Tibial nerve (tissue), 4 donors: ENCODE results near the gene PIEZO2. TPM values are rescaled to one million over a fixed set of nuclear protein-coding genes. Genes with fewer than 3 reads are reported as not detected.

Source experiments
- DNase-seq, 2 donors: peaks; one replicate each; pipeline ENCODE4 v3.0.0-alpha.2; 2019; ENCODE audit warnings: low spot score in 2 of 2
- H3K27ac ChIP-seq, 4 donors: fragments of 200-600 bp; sonication (generic) in 3 of 4; one replicate each; pipeline ENCODE4 v1.5.1; 2017 to 2019; ENCODE audit warnings: mild to moderate bottlenecking in 1 of 4
- H3K27me3 ChIP-seq, 2 donors: fragments of 200-600 bp; sonication (generic) in 1 of 2; one replicate each; pipeline versions ENCODE4 v1.5.1 to v1.6.0; 2017 to 2019
- H3K36me3 ChIP-seq, 3 donors: fragments of 200-600 bp; sonication (generic); one replicate each; pipeline ENCODE4 v1.5.1; 2018 to 2019
- H3K4me1 ChIP-seq, 4 donors: fragments of 200-600 bp; sonication (generic) in 3 of 4; one replicate each; pipeline ENCODE4 v1.5.1; 2017 to 2019
- H3K4me3 ChIP-seq, 4 donors: fragments of 200-600 bp; sonication (generic) in 3 of 4; one replicate each; pipeline ENCODE4 v1.5.1; 2017 to 2019; ENCODE audit warnings: mild to moderate bottlenecking in 1 of 4, moderate library complexity in 1 of 4
- H3K9me3 ChIP-seq, 4 donors: fragments of 200-600 bp; sonication (generic) in 3 of 4; one replicate each; pipeline ENCODE4 v1.5.1; 2017 to 2019
- EP300 ChIP-seq, 2 donors: sonication (generic); formaldehyde crosslinking; IDR thresholded peaks; one replicate each; pipeline ENCODE4 v1.6.1; 2017; ENCODE audit warnings: antibody characterized with exemption in 2 of 2, mild to moderate bottlenecking in 1 of 2
- POLR2A ChIP-seq, 2 donors: fragments of 450-650 bp; IDR thresholded peaks; one replicate each; pipeline ENCODE4 v1.6.1; 2017; ENCODE audit warnings: antibody characterized with exemption in 2 of 2, mild to moderate bottlenecking in 2 of 2, moderate library complexity in 2 of 2
- WGBS, 2 donors: methylation state at CpG; one replicate each; pipeline ENCODE4 v1.1.5; 2018; 5-methylcytosine and 5-hydroxymethylcytosine counted together
- total RNA-seq, 4 donors: library from RNA; depleted of rRNA; stranded (reverse); fragments of >200 nt; gene quantifications; one replicate each; pipeline ENCODE4 v1.1.0, GENCODE V29; 2016
- TF ChIP-seq, protein P1 (sequence below), 5 experiments: fragments of 200-600 bp in 3 of 5; fragments of 450-650 bp in 2 of 5; sonication (generic) in 3 of 5; IDR thresholded peaks; one replicate each; pipeline ENCODE4 v1.5.1; 2016 to 2019; ENCODE audit warnings: antibody characterized with exemption in 5 of 5, mild to moderate bottlenecking in 3 of 5, moderate library complexity in 2 of 5

PIEZO2 gene
- total RNA-seq, 4 donors from 2014 or later = 17.0 to 27.7 (median 22.3) TPM

DNA sequence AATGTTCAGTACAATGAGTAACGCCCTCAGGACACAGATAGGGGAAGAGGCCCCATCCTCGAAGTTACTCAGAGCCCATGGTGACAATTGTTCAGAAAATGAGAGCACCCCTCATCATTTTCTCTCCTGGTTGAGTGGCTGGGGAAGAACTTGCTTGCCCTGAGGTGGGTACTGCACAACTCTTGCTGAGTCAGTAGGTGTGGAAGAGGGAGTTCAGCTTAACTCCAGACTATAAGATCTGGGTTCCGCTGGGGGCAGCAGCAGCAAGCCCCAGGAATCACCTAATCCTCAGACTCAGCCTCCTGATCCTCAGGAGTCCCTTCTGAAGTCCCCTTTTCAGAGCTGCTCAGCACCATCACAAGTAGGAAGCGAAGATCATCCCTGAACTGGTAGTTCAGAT lies 123.7 kb downstream of the PIEZO2 start:
- H3K27ac ChIP-seq = no peak overlapping the region
- no peak overlapping the region for H3K4me3 ChIP-seq
- peaks cover 0 to 5% (median 0%) of the 10 kb centered on the region in 4 donors for H3K9me3 ChIP-seq
- H3K36me3 ChIP-seq = no peaks in the 10 kb centered on the region
- TF ChIP-seq, protein P1, sequence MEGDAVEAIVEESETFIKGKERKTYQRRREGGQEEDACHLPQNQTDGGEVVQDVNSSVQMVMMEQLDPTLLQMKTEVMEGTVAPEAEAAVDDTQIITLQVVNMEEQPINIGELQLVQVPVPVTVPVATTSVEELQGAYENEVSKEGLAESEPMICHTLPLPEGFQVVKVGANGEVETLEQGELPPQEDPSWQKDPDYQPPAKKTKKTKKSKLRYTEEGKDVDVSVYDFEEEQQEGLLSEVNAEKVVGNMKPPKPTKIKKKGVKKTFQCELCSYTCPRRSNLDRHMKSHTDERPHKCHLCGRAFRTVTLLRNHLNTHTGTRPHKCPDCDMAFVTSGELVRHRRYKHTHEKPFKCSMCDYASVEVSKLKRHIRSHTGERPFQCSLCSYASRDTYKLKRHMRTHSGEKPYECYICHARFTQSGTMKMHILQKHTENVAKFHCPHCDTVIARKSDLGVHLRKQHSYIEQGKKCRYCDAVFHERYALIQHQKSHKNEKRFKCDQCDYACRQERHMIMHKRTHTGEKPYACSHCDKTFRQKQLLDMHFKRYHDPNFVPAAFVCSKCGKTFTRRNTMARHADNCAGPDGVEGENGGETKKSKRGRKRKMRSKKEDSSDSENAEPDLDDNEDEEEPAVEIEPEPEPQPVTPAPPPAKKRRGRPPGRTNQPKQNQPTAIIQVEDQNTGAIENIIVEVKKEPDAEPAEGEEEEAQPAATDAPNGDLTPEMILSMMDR (IDR thresholded peaks at IDR 0.05) = no peak
- TF ChIP-seq EP300 (IDR thresholded peaks at IDR 0.05) (no peak), POLR2A (IDR thresholded peaks at IDR 0.05) (no peak)
- DNase-seq = no peak
- WGBS, 2 donors = 79 to 87% methylated on average over 4 of the region's 4 CpGs
- H3K27me3 ChIP-seq = no peaks in the 10 kb centered on the region
- no peaks in the 10 kb centered on the region for H3K4me1 ChIP-seq

DNA sequence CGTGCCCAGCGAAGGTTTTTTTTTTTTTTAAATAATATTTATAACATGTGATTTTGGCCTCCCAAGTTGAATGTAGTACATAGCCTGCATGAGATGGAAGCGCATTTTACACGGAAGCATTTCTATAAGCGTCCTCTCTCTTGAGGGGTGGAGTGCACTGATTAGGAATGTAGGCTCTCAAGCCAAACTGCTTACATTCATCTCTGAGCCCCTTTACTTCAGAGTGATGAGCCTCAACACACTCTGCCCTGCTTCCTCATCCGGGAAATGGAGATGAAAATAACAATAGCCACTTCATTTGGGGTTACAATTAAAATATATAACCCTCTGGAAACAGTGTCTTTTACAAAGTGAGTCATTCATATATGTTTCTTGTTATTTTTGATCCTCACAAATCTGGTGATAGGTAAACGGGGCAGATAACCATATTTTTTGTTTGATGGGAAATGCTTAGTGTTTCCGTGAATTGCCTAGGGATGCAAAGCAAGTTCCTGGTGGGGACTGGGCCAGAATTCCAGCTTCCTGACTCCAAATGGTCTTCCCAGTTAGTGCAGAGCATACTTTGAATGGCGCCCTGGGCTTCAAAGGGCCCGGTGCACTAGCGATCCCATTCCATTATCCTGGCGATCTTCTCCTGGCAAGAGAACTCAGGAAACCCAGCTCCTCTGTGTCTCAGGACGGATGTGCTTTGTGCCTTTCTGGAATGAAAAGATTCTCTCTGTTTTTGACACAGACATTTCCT lies 124.3 kb downstream of the PIEZO2 start:
- DNase-seq = no peak
- no peak for TF ChIP-seq POLR2A (IDR thresholded peaks at IDR 0.05)
- H3K27me3 ChIP-seq = no peaks in the 10 kb centered on the region
- H3K4me1 ChIP-seq = no peaks in the 10 kb centered on the region
- H3K9me3 ChIP-seq = peaks cover 0 to 5% (median 0%) of the 10 kb centered on the region in 4 donors
- H3K27ac ChIP-seq = no peak overlapping the region
- H3K36me3 ChIP-seq = no peaks in the 10 kb centered on the region
- H3K4me3 ChIP-seq = no peak overlapping the region
- WGBS, 2 donors = 89 to 90% methylated on average over 13 of the region's 13 CpGs

DNA sequence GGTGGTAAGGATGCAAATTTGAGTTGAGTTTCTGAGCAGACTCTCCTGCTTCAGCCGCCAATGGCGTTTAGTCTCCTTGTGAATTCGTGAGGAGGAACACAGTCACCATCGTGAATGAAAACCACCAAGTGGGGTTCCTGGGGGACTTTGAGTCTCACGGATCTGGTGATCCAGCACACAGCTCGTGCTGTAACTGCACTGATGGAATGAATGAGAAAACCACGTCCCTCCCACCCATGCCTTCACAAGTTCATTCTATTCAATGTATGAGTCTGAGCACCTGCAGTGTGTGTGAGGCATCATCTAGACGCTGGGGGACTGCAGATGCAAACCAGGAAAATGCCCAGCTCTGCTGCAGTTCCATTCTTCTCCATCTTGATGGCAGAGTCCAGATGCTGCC lies 127.9 kb downstream of the PIEZO2 start:
- no peaks in the 10 kb centered on the region for H3K27me3 ChIP-seq
- WGBS, 2 donors = 86 to 88% methylated on average over 8 of the region's 8 CpGs
- H3K27ac ChIP-seq = no peak overlapping the region
- no peak for DNase-seq
- H3K9me3 ChIP-seq = no peaks in the 10 kb centered on the region
- H3K4me1 ChIP-seq = no peaks in the 10 kb centered on the region
- no peak overlapping the region for H3K4me3 ChIP-seq
- TF ChIP-seq POLR2A (IDR thresholded peaks at IDR 0.05) = no peak
- TF ChIP-seq, protein P1 (IDR thresholded peaks at IDR 0.05) = no peak
- TF ChIP-seq EP300 (IDR thresholded peaks at IDR 0.05) = no peak
- H3K36me3 ChIP-seq = no peaks in the 10 kb centered on the region

DNA sequence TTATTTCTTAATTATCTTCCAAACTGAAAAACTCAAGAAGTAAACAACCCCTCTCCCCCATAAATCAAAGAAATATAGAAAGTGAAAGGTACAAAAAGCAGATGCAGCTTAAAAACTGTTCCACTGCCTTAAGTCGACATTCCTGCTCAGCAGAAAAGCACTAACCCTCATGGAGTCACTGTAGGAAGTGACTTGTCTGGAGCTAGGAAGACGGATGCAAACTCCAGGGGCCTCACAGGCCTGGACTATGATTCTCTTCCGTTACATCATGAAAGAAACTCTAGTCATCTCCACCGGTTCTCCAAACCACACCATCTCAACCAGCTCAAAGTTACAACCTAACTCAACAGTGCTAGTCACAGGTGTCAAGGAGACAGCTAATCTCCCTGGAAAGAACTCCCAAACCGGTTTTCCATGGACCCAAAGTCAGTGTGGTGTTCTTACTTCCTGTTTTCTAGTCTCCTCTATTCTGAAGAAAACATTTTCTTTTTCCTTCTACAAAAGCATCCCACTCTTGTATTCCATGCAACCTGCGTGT lies 128.4 kb downstream of the PIEZO2 start:
- no peak for DNase-seq
- WGBS, 2 donors = 70 to 72% methylated on average over 6 of the region's 6 CpGs
- H3K9me3 ChIP-seq = no peaks in the 10 kb centered on the region

DNA sequence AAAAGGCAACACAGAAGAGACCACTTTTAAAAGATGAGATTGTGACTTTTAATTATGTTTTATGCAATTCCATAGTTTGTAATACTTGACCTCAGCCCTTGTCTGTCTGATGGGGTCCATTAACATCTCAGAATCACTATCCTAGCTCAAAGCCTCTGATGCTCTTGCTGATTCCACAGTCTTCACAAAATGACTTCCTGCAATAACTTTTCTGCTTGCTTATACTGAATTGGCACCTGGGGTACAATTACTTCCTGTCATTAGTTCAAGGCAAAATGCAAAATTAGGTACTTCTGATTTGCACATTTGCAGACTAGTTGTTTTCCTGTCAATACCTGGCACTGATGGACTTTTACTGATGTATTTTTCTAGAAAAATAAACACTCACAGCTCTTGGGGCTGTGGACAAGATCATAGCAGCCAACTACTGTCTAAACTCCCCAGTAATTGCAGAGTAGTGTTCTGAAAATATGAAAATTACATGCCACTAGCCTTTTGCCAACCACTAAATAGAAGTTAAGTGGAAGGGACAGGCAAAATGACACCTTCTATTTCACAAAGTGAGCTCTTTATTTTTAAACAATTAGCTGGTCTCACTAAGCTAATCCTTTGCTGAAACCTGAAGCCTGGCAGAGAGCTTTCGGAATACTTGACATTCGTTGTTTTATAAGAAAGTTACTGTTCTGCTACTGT lies 129.1 kb downstream of the PIEZO2 start:
- TF ChIP-seq, protein P1 (IDR thresholded peaks at IDR 0.05) = no peak
- TF ChIP-seq EP300 (IDR thresholded peaks at IDR 0.05) = no peak
- no peak for TF ChIP-seq POLR2A (IDR thresholded peaks at IDR 0.05)
- no peak overlapping the region for H3K4me3 ChIP-seq
- no peaks in the 10 kb centered on the region for H3K9me3 ChIP-seq
- no peaks in the 10 kb centered on the region for H3K4me1 ChIP-seq
- H3K27ac ChIP-seq = no peak overlapping the region
- no peaks in the 10 kb centered on the region for H3K27me3 ChIP-seq
- DNase-seq = no peak
- H3K36me3 ChIP-seq = no peaks in the 10 kb centered on the region
- whole genome bisulfite sequencing, 2 donors = 67 to 69% methylated on average over 2 of the region's 2 CpGs

More for the DNA sequence above, 128.4 kb downstream of the PIEZO2 start:
- H3K36me3 ChIP-seq = no peaks in the 10 kb centered on the region
- H3K4me1 ChIP-seq = no peaks in the 10 kb centered on the region
- no peak overlapping the region for H3K4me3 ChIP-seq
- H3K27ac ChIP-seq = no peak overlapping the region
- no peaks in the 10 kb centered on the region for H3K27me3 ChIP-seq
- TF ChIP-seq, protein P1 (IDR thresholded peaks at IDR 0.05) = no peak
- TF ChIP-seq POLR2A (IDR thresholded peaks at IDR 0.05) (no peak), EP300 (IDR thresholded peaks at IDR 0.05) (no peak)
